NCI-H345 (cell line): ENCODE results near the gene TMEM240.
"Not testable (repeated sequence)": the region's sequence is repeated elsewhere in the genome, so short reads cannot be mapped to it uniquely, and the experiment has no call there.

Experiments
- DNase-seq: peaks from one replicate; lab custom pipeline; 2025; lab: John Stamatoyannopoulos, UW

TMEM240 gene

DNA sequence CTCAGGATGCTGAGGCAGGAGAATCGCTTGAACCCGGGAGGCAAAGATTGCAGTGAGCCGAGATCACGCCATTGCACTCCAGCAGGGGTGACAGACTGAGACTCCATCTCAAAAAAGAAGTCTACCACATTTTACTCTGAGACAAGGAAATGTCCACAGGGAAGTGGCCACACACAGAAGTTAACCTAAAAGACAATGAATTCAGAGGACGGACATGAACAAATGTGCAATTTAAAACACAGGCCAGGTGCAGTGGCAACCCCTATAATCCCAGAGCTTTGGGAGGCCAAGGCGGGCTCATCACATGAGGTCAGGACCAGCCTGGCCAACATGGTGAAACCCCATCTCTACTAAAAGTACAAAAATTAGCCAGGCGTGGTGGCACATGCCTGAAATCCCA lies 17.3 kb upstream of the TMEM240 start:
- not testable (repeated sequence) for DNase-seq

DNA sequence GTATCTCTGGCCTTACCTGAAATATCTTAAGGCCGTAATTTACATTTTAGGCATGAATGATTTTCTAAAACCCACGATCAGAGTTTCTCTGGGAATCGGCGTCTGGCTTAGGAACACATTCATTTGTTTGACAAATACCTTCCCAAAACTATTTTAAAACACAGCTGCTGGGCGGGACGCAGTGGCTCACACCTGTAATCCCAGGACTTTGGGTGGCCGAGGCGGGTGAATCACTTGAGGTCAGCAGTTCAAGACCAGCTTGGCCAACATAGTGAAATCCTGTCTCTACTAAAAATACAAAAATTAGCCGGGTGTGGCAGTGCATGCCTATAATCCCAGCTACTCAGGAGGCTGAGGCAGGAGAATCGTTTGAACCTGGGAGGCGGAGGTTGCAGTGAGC lies 16.5 kb upstream of the TMEM240 start:
- DNase-seq: not testable (repeated sequence)

DNA sequence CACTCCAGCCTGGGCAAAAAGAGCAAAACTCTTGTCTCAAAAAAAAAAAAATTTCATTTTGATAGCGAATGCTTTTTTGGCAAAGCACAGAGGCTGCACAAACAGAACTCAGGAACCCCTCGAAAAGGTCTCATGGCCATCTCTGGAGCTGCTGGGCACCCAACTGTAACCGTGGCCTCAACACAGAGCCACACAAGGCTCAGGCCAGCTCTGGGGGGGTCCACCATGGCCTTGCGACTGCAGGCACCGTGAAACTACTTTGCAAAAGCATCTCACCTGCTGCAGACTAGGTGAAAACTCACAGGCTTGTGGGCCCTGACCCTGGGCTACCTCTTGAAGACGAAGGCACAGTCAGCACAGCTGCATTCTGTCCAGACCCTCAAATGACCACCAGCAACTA lies 16.1 kb upstream of the TMEM240 start:
- DNase-seq: no peak

DNA sequence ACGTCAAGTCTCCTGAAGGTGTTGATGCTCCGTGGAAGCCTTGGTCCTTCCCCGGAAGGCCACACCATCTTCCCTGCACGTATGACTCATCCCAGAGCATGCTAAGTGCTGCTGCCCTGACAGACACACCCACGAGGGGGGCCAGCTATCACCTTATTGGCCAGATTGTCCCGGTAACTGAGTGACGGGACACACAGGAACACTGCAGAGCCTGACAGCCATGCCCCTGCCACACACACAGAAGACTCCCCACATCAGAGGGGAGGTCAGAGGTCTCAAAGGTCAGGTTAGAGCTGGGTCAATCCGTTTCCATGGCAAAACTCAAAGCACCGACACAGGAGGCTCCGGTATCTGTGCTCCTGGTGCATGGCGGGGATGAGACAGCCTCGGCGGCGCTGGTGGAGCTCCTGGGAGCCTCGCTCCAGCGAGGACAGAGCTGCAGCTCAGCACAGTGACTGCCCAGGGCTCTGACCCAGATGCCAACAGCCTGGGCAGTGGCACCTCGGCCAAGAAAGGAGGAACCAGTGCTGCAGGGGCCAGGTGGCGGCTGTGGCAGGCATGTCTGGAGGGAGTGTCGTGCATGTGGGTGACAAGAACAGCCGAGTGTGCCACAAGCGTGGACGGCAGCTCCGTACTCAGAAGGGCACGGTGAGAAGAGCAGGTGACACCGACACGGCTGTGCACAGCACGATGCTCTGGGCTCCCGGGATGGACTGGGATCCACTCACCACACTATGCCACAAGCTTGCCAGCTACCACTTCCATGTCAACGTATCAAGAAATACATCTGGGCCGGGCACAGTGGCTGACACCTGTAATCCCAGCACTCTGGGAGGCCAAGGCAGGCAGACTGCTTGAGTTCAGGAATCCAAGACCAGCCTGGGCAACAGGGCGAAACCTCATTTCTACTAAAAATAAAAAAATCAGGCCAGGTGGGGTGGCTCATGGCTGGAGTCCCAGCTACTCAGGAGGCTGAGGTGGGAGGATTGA lies 14.8 kb upstream of the TMEM240 start:
- no peak for DNase-seq

DNA sequence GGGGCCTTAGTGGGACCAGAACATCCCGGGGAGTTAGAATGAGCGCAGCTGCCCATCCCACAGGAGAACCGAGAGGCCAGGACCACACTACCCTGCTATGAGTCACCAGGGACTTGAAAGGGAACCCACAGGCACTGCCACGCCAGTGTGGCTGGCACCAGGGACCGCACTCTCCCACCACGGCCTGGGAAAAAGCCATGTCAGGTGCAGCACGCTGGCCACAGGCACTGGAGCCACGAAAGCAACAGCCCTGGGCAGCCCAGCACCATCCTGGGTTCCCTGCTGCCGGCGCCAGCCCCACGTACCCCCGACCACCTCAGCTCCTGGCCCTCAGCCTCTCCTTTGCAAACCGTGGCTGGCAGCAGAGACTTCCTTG lies 14.1 kb upstream of the TMEM240 start:
- no peak for DNase-seq

DNA sequence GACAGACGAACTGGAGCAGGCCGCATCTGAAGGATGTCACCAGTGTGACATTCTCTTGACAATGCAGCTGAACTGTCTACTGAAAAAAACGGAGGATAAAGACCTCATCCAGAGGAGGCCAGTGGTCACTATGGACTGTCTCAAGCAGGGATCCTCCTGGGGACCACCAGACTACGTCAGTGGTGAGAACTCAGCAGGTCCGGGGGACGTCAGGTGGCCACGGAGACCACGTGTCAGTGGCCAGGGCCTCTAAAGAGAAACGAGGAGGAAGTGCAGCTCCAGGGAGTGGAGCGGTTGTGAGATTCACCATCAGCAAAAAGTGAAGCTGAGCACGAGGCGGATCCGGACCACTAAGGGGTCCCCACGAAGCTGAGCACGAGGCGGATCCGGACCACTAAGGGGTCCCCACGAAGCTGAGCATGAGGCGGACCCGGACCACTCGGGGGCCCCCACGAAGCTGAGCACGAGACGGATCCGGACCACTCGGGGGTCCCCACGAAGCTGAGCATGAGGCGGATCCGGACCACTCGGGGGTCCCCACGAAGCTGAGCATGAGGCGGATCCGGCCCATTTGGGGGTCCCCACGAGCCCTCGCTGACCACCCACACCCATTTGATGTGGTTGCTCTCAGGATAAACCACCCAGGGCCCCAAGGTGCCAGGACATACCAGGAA lies 13.5 kb upstream of the TMEM240 start:
- no peak for DNase-seq

DNA sequence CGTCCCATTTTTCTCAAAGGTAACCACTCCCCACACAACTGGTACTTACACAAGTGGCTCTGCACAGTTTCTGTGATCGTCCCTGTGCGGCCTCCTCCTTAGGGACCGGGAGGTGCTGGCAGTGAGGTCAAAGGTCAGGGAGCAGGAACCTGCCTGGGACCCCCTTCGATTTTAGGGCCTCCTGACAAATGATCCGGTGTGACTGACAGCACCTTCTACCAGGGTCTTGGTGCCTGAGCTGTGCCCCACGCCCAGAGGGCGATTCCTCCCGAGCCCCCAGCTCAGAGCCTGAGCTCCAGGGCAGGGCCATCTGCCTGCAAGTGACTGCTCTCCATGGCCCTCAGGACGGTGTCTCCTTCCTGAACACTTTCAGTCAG lies 11.8 kb upstream of the TMEM240 start:
- no peak for DNase-seq

DNA sequence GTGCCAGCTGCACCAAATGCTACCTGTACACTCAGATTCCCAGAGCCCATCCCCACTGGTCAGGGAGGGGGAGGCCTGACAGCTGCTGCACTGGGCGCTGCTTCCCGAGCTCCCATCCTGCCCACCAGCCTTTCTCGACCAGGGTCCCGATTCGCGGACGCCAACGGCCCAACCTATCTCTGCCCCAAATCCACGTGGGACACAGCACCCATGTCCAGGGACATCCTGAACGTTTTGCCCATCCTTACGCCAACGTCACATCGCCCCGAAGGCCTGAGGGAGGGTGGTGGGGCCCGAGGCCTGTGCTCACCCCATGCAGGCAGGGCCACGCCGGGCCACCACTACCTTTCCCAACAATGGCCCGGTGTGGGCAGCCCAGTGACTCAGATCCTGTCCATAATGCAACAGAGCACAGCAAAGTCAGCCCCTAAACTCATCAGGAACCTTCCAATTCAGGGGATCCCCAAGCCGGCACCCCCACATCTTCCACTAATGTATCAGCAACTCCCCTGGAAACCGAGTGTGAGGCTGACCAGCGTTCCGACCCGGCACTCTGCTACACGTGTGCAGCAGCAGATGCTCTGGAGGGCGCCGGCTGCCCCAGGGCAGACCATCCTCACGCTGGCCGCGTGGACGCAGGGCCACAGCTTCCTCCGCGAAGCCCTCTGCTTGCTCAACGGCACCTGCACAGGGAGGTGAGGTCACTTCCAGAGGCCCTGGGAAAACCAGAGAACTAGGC lies 11.3 kb upstream of the TMEM240 start:
- DNase-seq: no peak

DNA sequence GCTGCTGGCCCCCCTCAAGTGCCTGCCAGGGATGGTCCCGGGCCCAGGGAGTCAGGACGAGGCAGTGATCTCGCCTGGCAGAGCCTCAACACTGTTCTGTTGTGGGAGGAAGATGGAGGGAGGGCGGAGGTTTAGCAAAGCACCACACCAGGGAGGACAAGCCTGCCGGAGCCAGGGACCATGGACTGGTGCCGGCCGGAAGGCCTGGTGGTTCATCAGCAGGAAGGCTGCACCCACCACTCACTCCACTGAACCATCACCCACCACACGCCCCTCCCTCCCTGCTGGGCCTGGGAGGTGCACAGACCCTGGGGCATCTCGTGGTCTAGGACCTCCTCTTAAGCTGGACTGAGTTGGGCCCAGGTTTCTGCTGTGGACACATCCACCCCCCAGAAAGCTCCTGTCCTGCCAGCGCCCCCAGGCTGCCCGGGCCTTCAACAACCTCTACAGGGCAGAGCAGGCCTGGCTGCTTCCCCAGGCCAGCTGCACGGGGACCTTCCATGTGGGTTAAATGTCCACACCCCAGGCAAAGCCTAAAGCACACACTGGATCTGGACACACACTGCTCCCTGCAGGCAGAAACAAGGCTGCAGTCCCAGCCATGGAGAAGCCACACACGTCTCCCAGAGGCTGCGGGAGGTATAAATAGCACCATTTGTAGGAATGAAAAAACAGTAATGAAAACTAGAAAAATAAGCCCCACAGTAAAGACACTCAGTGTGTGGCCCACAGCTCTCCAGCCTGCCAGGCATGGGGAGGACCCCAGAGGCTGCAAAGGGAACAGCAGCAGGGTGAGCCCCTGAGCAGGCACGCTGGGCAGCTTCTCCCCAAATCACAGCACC lies 10.4 kb upstream of the TMEM240 start:
- no peak for DNase-seq

DNA sequence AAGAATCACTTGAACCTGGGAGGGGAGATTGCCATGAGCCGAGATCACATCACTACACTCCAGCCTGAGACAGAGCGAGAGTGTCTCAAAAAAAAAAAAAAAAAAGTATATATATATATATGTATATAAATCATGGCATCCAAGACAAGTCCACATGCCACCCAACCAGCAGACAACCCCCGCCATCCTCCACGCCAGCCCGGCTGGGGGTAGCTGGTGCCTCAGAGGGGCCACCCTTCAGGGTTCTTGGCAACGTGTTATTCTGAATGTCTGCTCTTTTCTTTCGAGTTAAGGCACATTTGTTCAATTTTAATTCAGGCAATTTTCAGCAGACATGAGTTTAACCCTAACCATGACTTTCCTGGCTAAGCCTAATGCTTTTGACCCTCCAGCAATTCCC lies 9.7 kb upstream of the TMEM240 start:
- DNase-seq: no peak

DNA sequence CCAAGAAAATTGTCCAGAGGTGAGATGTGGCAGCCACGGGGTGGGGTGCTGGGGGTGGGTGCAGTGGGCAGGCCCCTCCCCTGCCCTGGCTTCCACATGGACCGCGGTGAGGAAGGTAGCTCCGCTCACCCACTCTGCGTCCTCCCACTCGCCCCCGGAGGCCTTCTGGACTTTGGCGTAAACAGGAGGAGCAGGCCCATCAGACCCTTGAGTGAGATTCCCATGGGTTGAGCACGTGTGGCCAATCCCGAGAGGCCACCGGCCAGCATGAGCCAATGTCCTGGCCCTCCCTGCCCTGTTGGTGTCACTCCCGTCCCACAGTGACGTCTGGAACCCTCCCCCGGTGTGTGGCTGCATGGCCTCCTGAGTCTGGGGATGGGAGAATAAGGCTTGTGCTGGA lies 8.2 kb upstream of the TMEM240 start:
- no peak for DNase-seq

DNA sequence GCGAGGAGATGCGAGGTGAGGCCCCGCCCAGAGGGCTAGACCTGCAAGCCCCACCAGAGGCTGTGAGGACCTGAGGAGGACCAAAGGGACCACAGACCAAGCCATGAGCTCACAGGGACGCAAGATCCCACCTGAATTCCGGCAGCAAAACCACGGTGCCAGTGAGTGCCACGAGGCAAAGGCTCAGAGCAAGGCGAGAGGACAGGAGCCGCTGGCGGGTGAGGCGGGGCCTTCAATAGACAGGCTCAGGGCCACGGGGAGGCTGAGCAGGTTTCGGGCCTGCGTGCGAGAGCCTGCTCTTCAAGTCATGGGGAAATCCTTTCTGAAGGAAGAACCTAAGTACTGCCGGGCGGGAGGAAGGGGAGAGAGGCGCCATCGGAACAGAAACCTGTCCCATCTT lies 7.1 kb upstream of the TMEM240 start:
- DNase-seq: no peak

DNA sequence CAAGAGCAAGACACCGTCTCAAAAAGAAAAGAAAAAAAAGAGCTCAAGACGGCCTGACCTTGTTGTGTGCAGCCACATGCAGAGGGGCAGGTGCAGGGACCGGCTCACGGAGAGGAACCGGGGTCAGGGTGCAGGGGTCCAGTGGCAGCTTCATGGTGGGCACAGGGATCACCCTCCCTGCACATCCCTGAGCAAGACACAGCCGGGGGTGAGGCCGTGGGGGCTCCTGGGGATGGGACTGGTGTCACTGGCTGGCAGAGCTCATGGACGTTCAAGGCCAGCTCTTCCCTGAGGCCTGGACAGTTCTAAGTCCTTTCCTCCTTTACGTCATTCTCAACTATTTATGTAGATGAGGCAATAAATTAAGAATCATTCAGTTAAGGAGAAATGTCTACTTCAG lies 6.6 kb upstream of the TMEM240 start:
- no peak for DNase-seq

DNA sequence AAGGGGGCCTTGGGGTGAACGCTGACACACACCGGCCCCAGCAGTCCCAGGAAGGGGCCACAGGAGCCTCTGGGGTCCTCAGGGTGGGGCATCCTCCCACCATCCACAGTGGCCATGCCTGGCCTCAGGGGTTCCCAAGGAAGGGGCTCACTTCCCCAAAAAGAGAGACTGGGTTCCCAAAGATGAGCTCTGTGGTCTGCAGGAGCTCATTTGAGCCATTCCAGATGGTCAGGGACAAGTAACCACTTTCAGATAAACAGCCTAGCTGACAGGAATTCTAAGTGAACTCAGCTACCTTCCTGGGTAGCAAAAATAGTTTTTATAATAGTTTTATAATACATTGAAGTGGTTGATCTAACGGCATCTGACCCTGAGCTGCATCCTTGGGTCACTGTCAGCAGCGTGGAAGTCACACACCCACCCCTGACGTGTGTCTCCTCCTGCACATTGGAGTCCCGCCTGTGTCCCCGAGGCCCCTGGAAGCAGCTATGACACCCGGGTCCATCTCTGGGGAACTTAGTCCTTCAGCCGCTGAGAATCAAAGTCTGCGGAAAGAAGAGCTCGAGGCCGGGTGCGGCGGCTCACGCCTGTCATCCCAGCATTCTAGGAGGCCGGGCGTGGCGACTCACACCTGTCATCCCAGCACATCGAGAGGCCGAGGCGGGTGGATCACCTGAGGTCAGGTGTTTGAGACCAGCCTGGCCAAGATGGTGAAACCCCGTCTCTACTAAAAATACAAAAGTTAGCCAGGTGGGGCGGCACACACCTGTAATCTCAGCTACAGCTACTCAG lies 5.7 kb upstream of the TMEM240 start:
- DNase-seq: no peak

DNA sequence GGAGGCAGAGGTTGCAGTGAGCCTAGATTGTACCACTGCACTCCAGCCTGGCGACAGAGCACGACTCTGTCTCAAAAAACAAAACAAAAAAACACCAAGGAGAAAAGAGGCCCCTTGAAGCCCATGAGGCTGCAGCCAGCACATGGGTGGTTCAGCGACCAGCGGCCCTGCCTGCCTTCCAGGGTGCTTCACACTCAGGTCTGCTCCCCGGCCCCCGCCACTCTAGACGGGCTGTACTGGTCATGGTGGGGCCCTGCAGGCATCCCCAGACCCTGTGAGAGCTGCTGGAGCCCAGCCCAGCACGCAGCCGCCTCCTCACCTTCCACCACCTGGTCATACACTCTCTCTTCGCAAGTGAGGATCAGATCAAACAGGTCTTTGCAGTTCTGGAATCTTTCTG lies 4.1 kb upstream of the TMEM240 start:
- no peak for DNase-seq

DNA sequence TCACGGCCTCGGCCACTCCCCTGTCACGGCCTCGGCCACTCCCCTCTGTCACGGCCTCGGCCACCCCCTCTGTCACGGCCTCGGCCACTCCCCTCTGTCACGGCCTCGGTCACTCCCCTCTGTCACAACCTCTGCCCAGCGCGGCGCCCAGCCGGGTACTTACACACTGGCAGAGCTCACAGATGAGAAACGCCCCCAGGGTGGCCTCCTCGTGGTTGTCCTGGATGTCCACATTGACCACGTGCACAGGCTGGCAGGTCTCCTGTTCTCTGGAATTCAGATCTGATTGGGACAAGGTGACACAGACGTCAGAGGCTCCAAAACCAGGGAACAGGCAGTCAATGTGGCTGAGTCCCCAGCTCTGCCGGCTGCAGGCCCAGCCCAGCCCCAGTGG lies 3.3 kb upstream of the TMEM240 start:
- no peak for DNase-seq

DNA sequence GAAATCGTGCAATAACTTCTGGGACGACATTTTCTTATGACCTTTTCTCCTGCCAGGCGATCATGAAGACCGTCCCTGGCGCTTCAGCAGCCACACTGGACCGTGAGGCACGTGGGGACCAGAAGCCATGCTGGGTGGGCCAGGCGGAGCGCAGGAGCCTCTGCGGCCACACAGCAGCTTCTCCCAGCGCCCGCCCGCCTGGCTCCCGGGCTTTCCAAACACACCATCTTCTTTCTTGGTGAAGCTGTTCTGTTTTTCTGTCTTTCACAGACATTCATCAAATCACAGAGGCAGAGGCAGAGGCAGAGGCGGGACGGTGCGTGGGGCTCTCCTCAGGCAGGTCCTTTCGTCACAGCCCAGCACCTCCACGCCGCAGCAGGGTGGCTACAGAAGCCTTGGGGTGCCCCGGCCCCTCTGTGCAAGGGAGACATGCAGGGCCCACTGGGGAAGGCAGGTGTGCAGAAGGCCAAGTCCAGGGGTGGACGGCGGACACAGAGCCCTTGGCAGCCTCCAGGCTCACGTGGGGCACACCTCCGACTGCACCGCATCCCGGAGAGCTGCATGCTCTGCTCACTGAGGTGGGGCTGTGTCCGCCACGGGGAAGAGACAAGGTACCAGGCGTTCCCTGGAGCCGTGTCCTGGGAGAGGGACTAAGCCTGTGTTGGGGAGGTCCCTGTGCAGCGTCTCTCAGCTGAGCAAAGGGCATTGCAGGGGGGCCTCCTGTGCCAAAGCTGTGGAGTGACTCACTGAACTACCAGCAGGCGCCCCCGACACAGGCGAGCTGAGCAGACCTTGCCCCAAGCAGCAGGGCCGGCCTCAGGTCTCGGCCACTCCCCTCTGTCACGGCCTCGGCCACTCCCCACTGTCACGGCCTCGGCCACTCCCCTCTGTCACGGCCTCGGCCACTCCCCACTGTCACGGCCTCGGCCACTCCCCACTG lies 2.6 kb upstream of the TMEM240 start:
- no peak for DNase-seq

DNA sequence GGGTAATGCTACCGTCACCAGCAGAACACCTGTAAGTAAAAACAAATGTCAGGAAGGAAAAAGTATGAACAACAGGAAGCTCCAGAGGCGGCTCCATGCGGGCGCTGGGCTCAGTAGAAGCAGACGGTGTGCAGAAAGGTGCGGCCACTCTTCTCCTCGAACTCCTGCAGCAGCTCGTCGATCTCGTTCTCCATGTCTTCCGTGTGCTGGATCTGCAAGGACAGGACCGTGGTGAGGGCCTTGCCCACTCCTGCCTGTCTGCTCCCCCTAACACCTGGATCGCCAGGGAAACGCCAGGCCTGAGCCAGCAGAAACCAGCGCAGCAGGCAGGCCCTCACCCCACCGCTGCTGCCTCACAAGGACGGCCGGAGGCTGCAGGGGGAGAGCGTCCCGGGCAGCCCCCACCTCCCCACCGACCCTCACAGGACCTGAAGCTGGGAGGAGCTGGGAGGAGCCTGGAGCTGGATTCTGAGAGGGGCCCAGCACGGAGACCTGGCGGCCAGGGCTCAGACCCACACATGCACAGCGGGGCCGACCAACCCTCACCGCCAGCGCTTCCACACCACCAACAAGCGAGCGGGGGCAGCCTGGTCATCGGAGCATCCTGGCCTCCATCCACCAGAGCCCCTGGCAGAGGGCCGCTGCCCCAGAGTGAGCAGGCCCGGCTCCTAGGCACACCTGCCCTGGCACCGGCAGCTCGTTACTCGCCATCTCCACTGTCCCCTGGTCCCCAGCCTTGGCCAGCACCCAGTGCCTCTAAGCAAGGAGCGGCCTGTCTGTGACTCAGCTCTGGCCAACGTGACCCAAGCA lies 1.7 kb upstream of the TMEM240 start:
- DNase-seq: no peak
